Tibial artery (tissue), 4 donors: ENCODE measurements around the gene SLC6A15.
A peak's percentile ranks its signal among the peaks of the same experiment; 100 is the strongest.

ENCODE experiments used
- DNase-seq, 2 donors: peaks; one replicate each; pipeline ENCODE4 v3.0.0-alpha.2; 2019
- H3K27ac ChIP-seq, 2 donors: fragments of 200-600 bp; sonication (generic) in 1 of 2; 1 replicate in 1 of 2; 2 replicates in 1 of 2; pipeline ENCODE4 v1.5.1; 2018 to 2019; ENCODE audit warnings: mild to moderate bottlenecking in 1 of 2
- H3K27me3 ChIP-seq, 2 donors: fragments of 200-600 bp; sonication (generic) in 1 of 2; one replicate each; pipeline versions ENCODE4 v1.5.1 to v1.6.0; 2016 to 2019
- H3K36me3 ChIP-seq, 3 donors: fragments of 200-600 bp; sonication (generic) in 2 of 3; one replicate each; pipeline ENCODE4 v1.5.1; 2016 to 2019; ENCODE audit warnings: mild to moderate bottlenecking in 2 of 3
- H3K4me1 ChIP-seq, 4 donors: fragments of 200-600 bp; sonication (generic) in 2 of 4; 1 replicate in 3 of 4; 2 replicates in 1 of 4; pipeline ENCODE4 v1.5.1; 2016 to 2019
- H3K4me3 ChIP-seq, 2 donors: fragments of 200-600 bp; sonication (generic) in 1 of 2; 1 replicate in 1 of 2; 2 replicates in 1 of 2; pipeline ENCODE4 v1.5.1; 2018 to 2019; ENCODE audit warnings: mild to moderate bottlenecking in 2 of 2
- H3K9me3 ChIP-seq, 3 donors: fragments of 200-600 bp; sonication (generic) in 1 of 3; one replicate each; pipeline ENCODE4 v1.5.1; 2016 to 2019
- intact Hi-C: fragments of 100-400 bp; cut with DNase I; formaldehyde crosslinking; loops from one replicate; pipeline ENCODE4 v1.15.0; 2023; ENCODE audit warnings: low total_unique reads
- TF ChIP-seq, protein P1 (sequence below), 2 experiments: fragments of 200-600 bp in 1 of 2; fragments of 450-650 bp in 1 of 2; IDR thresholded peaks; one replicate each; pipeline ENCODE4 v1.5.1; 2017 to 2019; ENCODE audit warnings: antibody characterized with exemption in 2 of 2, mild to moderate bottlenecking in 1 of 2, moderate library complexity in 1 of 2

The SLC6A15 gene

GRCh38 chr12:84919271-84919670 is 6.7 kb upstream of the SLC6A15 start:
- intact Hi-C loops: no loop called here
- TF ChIP-seq, protein P1, sequence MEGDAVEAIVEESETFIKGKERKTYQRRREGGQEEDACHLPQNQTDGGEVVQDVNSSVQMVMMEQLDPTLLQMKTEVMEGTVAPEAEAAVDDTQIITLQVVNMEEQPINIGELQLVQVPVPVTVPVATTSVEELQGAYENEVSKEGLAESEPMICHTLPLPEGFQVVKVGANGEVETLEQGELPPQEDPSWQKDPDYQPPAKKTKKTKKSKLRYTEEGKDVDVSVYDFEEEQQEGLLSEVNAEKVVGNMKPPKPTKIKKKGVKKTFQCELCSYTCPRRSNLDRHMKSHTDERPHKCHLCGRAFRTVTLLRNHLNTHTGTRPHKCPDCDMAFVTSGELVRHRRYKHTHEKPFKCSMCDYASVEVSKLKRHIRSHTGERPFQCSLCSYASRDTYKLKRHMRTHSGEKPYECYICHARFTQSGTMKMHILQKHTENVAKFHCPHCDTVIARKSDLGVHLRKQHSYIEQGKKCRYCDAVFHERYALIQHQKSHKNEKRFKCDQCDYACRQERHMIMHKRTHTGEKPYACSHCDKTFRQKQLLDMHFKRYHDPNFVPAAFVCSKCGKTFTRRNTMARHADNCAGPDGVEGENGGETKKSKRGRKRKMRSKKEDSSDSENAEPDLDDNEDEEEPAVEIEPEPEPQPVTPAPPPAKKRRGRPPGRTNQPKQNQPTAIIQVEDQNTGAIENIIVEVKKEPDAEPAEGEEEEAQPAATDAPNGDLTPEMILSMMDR (IDR thresholded peaks at IDR 0.05): no peak
- DNase-seq: no peak
- H3K27me3 ChIP-seq: no peaks in the 10 kb centered on the region
- no peak overlapping the region for H3K27ac ChIP-seq
- H3K9me3 ChIP-seq: no peaks in the 10 kb centered on the region
- H3K36me3 ChIP-seq: no peaks in the 10 kb centered on the region
- H3K4me1 ChIP-seq: no peaks in the 10 kb centered on the region
- no peak overlapping the region for H3K4me3 ChIP-seq

DNA sequence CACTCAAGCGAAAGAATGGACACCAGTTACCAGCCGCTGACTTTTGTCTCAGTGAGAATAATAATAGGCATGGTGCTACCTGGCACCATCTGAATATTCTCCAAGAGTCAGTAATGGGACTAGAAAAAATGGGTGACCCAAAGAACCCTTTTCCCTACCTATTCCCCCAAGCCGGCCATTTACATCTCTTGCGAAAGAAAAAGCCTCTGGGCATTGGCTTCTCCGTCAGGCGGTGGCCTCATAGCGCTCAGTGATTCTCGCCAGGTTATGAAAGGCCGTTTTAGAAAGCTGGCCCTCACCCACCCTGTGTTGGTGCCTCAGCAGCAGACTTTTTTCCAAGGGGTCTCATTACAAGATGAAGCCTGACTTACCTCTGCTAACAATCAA is 523 bp upstream of the SLC6A15 start:
- H3K4me3 ChIP-seq: peak overlapping the region; percentile 38 to 50
- H3K36me3 ChIP-seq: no peaks in the 10 kb centered on the region
- peaks cover 0 to 23% of the 10 kb centered on the region in 2 donors for H3K27me3 ChIP-seq
- TF ChIP-seq, protein P1 (IDR thresholded peaks at IDR 0.05): no peak
- DNase-seq: no peak
- intact Hi-C loops: no loop called here
- H3K4me1 ChIP-seq: peaks cover 0 to 29% (median 24%) of the 10 kb centered on the region in 4 donors
- no peaks in the 10 kb centered on the region for H3K9me3 ChIP-seq
- no peak overlapping the region for H3K27ac ChIP-seq

GRCh38 chr12:84911271-84912197 is 1.1 kb downstream of the SLC6A15 start:
- peak; percentile 35 to 59 for DNase-seq
- no peak overlapping the region for H3K27ac ChIP-seq
- H3K9me3 ChIP-seq: no peaks in the 10 kb centered on the region
- H3K4me3 ChIP-seq: peak overlapping the region; percentile 38 to 50
- H3K36me3 ChIP-seq: no peaks in the 10 kb centered on the region
- intact Hi-C loops: no loop called here
- peaks cover 0 to 23% of the 10 kb centered on the region in 2 donors for H3K27me3 ChIP-seq
- H3K4me1 ChIP-seq: peaks cover 0 to 29% (median 24%) of the 10 kb centered on the region in 4 donors
- TF ChIP-seq, protein P1 (IDR thresholded peaks at IDR 0.05): no peak

DNA sequence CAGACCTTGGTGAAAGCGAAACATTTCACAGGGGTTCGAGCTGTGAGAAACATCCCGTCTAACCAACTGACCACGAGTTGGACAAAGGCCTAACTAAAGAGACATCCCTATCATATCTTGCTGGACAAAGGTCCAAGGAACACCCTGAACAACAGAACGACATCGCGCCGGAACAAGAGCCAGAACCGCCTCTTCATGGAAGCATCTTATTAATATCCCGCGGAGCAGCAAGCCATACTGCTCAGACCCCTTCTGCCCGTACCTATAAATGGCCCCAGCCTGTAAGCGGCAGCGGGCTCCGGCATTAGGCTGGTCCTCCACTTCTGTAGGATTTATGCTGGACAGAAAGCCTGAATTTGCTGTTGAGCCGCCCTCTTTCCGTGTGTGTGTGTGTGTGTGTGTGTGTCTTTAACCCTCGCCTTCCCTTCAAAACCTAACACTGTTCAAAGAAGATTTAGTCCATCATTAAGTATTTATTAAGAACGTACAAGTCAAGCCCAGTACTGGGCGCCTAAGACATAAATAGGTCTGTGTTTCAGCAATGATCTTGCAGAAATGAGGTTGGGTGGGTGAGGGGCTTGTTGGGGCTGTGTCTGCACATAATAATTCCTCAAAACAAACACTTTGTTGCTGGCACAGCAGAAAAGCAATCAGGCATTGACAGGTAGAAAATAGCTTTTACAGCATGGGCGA is 1.9 kb downstream of the SLC6A15 start:
- H3K27me3 ChIP-seq: peaks cover 0 to 23% of the 10 kb centered on the region in 2 donors
- intact Hi-C loops: no loop called here
- peaks cover 0 to 29% (median 24%) of the 10 kb centered on the region in 4 donors for H3K4me1 ChIP-seq
- H3K27ac ChIP-seq: no peak overlapping the region
- H3K4me3 ChIP-seq: peak overlapping the region; percentile 38 to 50
- H3K36me3 ChIP-seq: no peaks in the 10 kb centered on the region
- H3K9me3 ChIP-seq: no peaks in the 10 kb centered on the region
- TF ChIP-seq, protein P1 (IDR thresholded peaks at IDR 0.05): no peak
- no peak for DNase-seq

DNA sequence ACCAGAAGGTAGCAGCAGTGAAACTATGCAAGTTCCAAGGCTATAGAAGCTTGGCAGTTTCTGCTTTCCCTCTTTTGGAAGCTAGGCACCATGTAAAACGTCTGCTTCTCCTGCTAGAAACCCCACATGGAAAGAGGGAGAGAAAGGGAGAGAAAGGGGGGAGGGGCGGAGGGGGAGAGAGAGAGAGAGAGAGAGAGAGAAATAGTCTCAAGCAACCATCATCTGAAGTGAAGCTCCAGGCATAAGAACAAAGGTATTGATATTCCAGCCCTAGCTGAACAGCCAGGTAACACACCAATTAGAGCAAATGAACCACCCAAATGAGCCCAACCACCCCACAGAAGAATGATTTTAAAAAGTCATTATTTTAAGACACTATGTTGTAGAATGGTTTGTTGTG is 8.5 kb downstream of the SLC6A15 start:
- TF ChIP-seq, protein P1 (IDR thresholded peaks at IDR 0.05): no peak
- H3K9me3 ChIP-seq: no peaks in the 10 kb centered on the region

More for the DNA sequence above, 8.5 kb downstream of the SLC6A15 start:
- H3K4me1 ChIP-seq: no peaks in the 10 kb centered on the region
- H3K27me3 ChIP-seq: no peaks in the 10 kb centered on the region
- no peak overlapping the region for H3K4me3 ChIP-seq
- intact Hi-C loops: no loop called here
- no peak for DNase-seq
- H3K36me3 ChIP-seq: no peaks in the 10 kb centered on the region
- no peak overlapping the region for H3K27ac ChIP-seq
